ENCODE data around the gene TOMT.

Gene TOMT

DNA sequence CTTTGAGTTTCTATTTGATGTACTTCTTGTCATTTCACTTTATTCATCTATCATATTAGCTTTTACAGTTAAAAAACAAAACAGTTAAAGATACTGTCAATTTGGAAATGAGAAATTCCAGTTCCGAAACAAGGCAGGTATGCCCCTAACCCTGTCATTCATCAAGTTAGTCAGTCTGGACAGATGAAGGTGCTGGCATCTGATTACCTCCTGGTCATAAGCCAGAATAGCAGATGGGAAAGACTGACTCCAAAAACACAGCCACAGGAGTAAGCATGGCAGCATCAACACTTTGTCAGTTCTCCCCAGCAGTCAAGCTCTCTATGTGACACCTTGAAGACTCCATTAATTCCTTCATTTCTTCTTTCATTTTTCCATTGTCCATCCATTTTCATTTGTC, 20.8 kb upstream of the TOMT start:
- TF ChIP-seq, protein P1, sequence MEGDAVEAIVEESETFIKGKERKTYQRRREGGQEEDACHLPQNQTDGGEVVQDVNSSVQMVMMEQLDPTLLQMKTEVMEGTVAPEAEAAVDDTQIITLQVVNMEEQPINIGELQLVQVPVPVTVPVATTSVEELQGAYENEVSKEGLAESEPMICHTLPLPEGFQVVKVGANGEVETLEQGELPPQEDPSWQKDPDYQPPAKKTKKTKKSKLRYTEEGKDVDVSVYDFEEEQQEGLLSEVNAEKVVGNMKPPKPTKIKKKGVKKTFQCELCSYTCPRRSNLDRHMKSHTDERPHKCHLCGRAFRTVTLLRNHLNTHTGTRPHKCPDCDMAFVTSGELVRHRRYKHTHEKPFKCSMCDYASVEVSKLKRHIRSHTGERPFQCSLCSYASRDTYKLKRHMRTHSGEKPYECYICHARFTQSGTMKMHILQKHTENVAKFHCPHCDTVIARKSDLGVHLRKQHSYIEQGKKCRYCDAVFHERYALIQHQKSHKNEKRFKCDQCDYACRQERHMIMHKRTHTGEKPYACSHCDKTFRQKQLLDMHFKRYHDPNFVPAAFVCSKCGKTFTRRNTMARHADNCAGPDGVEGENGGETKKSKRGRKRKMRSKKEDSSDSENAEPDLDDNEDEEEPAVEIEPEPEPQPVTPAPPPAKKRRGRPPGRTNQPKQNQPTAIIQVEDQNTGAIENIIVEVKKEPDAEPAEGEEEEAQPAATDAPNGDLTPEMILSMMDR (IDR thresholded peaks at IDR 0.05; ENCODE audit: low read depth, low read length, missing control alignments) = no peak
- no peak for DNase-seq (ENCODE audit: low read depth)
- H3K4me3 ChIP-seq (ENCODE audit: low read depth, low read length) = no peak overlapping the region

DNA sequence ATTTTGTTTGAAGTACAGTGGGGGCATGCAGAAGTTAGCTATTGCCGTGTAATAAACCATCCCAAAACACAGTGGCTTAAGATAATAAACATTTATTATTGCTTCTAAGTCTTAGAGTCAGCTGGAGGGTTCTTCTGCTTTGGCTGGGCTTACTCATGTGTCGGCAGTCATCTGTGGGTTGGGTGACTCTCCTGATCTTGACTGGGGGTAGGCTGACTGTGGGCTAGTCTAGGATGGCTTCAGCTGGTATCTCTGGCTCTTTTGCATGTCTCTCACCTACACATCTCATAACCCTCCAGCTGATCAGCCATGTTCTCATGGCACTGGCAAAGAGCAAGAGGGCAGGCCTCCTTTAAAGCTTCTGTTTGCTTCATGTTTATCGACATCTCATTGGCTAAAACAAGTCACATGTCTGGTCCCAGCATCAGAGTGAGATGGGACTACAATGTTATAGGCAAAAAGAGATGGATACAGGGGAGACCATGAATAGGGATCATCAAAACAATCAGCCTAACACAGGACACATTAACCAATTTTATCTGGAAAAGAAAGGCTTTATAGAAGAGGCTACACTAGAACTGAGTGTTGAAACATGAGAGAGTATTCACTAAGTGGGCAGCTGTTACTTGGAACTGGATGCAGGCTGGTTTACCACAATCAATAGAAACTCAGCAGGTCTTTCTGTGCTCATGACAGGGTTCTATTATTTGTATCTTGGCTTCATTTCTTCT, 19.9 kb upstream of the TOMT start:
- TF ChIP-seq, protein P1 (IDR thresholded peaks at IDR 0.05; ENCODE audit: low read depth, low read length, missing control alignments) = no peak
- no peak overlapping the region for H3K4me3 ChIP-seq (ENCODE audit: low read depth, low read length)
- DNase-seq (ENCODE audit: low read depth) = no peak

DNA sequence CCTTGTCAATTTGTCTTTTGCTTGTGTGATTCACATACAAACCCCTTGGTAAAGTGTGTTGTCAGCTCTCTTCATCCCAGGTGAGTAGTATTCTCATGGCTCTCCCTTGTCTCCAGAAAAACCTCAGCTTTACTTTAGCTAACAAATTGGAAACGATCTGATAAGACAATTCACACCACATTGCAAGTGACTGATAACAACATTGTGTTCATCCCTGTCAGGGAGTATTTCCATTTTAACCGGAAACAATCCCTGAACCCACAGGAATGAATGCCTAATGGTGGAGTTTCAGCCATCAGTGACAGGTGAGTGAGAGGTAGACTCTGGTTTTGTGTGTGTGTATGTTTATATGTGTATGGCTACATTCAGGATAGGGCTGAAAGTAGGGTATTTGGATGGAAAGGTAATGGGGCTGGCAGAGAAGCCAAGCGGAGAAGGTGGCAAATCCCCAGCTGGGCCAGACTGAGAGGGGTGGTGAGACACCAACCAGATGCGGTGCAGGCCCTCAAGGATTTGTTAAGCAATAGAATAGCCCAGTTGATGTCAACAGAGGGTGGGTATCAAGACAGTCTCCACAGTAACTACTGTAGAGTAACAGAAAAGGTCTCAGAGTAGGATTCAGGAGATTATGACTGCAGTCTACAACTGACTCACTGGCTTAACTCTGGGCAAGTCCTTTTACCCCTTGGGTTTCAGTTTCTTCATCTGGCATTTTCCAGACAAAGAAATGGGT, 17.5 kb upstream of the TOMT start:
- TF ChIP-seq, protein P1 (IDR thresholded peaks at IDR 0.05; ENCODE audit: low read depth, low read length, missing control alignments) = no peak
- no peak for DNase-seq (ENCODE audit: low read depth)
- H3K4me3 ChIP-seq (ENCODE audit: low read depth, low read length) = no peak overlapping the region

DNA sequence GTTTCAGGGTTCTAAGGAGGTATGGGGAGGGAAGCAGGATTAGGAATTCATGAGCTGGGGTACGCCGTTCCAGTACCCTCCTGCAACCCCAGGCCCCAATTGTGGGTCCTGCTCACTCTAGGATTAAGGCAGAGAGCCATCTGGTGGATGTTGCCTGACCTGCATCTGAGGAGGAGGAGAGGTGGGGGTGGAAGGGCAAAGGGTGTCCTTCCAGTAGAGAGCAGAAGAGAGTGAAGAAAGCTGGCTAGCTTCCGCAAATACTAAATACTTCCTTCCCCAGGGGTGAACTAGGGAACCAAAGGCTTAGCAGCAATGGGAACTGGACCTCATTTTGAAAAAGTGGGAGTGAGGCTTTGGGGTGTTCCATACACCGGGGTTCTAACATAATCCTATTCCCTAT, 14.4 kb upstream of the TOMT start:
- no peak for DNase-seq (ENCODE audit: low read depth)
- TF ChIP-seq, protein P1 (IDR thresholded peaks at IDR 0.05; ENCODE audit: low read depth, low read length, missing control alignments) = peak; percentile 81

DNA sequence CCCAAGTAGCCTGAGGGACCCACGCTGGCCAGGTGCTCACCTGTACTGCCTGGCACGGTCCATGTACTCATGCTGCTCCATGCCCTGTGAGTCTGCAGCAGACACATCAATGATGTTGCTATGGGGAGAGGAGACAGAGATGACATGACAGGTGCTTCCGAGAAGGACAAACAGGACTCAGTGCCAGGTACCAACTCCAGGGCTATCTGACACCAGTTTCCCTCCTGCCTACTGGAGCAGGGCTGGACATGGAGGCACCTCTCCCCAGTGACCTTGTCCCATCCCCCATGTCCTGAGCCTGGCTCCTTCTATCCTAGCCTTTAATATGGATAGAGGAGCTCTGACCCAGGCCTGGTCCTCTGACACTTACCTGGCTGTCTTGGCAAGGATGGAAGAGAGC, 7.0 kb upstream of the TOMT start:
- no peak overlapping the region for H3K4me3 ChIP-seq (ENCODE audit: low read depth, low read length)
- TF ChIP-seq, protein P1 (IDR thresholded peaks at IDR 0.05; ENCODE audit: low read depth, low read length, missing control alignments) = no peak
- no peak for DNase-seq (ENCODE audit: low read depth)

More for the DNA sequence above, 14.4 kb upstream of the TOMT start:
- H3K4me3 ChIP-seq (ENCODE audit: low read depth, low read length) = no peak overlapping the region

DNA sequence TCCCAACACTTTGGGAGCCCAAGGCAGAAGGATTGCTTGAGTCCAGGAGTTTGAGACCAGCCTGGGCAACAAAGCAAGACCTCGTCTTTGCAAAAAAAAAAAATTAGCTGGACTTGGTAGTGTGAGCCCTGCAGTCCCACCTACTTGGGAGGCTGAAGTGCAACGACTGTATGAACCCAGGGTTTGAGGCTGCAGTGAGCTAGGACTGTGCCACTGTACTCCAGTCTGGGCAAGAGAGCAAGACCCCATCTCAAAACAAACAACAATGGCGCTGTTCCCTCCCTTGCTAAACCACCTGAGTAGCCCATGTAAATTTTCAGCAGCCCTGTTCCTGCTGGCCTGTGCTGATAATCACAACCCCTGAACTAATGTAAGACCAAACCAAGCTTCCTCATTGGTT, 5.7 kb upstream of the TOMT start:
- TF ChIP-seq, protein P1 (IDR thresholded peaks at IDR 0.05; ENCODE audit: low read depth, low read length, missing control alignments) = no peak
- H3K4me3 ChIP-seq (ENCODE audit: low read depth, low read length) = no peak overlapping the region
- no peak for DNase-seq (ENCODE audit: low read depth)

Measured in GM12864 (cell line).